HG02885 (cell line): ENCODE measurements around the gene LAPTM5.
A peak's percentile ranks its signal among the peaks of the same experiment; 100 is the strongest.

Experiments
- ATAC-seq: cut with Tn5 transposase; IDR thresholded peaks from one replicate; pipeline ENCODE4 v1.9.1; 2021; ENCODE audit warnings: mild to moderate bottlenecking; ENCODE audit not compliant: unreplicated experiment, poor library complexity

LAPTM5 gene

GRCh38 chr1:30746212-30747032 lies 11.2 kb downstream of the LAPTM5 start:
- ATAC-seq, result no peak

GRCh38 chr1:30745834-30746208 lies 11.8 kb downstream of the LAPTM5 start:
- no peak for ATAC-seq

GRCh38 chr1:30745156-30745833 lies 12.3 kb downstream of the LAPTM5 start:
- no peak for ATAC-seq

- peak; percentile 33 for ATAC-seq
Measured at GRCh38 chr1:30744060-30744756, 13.4 kb downstream of the LAPTM5 start.

- ATAC-seq, result peak; percentile 37
Measured at GRCh38 chr1:30743584-30744059, 14.0 kb downstream of the LAPTM5 start.

GRCh38 chr1:30742963-30743559 lies 14.5 kb downstream of the LAPTM5 start:
- no peak for ATAC-seq

GRCh38 chr1:30742300-30742962 lies 15.1 kb downstream of the LAPTM5 start:
- ATAC-seq, result no peak

GRCh38 chr1:30741239-30741894 lies 16.2 kb downstream of the LAPTM5 start:
- no peak for ATAC-seq

GRCh38 chr1:30740251-30741238 lies 17.0 kb downstream of the LAPTM5 start:
- ATAC-seq, result no peak

GRCh38 chr1:30739601-30740000 lies 18.0 kb downstream of the LAPTM5 start:
- ATAC-seq, result no peak

GRCh38 chr1:30738715-30739559 lies 18.6 kb downstream of the LAPTM5 start:
- ATAC-seq, result no peak

- ATAC-seq, result no peak
Measured at GRCh38 chr1:30738040-30738714, 19.4 kb downstream of the LAPTM5 start.

- no peak for ATAC-seq
Measured at GRCh38 chr1:30737357-30738039, 20.1 kb downstream of the LAPTM5 start.

- ATAC-seq, result no peak
Measured at GRCh38 chr1:30735668-30736498, 21.7 kb downstream of the LAPTM5 start.

- no peak for ATAC-seq
Measured at GRCh38 chr1:30735124-30735523, 22.4 kb downstream of the LAPTM5 start.

GRCh38 chr1:30734580-30734979 lies 23.0 kb downstream of the LAPTM5 start:
- no peak for ATAC-seq
